GM21737 (cell line): ENCODE results near the gene GOLGA8J.
"Not testable (repeated sequence)": the region's sequence is repeated elsewhere in the genome, so short reads cannot be mapped to it uniquely, and the experiment has no call there.

Experiments
- ATAC-seq: cut with Tn5 transposase; IDR thresholded peaks from one replicate; pipeline ENCODE4 v1.9.1; 2021; ENCODE audit warnings: mild to moderate bottlenecking, moderate library complexity; ENCODE audit not compliant: unreplicated experiment

The GOLGA8J gene

DNA sequence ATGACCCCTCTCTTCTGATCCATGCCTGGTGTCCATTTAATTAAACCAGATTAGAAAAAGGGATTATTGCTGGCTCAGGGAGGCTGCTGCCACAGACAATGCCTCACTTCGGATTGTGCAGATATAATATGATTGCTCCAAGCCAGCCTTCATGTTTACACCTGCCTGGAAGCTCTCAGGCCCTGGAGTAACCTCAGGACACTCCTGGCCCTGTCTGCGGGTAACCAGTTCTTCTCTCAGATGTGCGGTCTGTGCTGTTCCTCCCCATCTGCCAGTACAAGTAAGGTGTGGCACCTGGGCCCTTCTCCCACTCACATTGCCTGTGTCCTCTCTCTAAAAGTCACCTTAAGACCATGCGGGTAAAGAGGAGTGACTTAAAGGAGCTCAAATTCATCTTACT lies 8.8 kb upstream of the GOLGA8J start:
- ATAC-seq: no peak

- not testable (repeated sequence) for ATAC-seq
Measured at GRCh38 chr15:30080816-30081215, 1.9 kb upstream of the GOLGA8J start.

DNA sequence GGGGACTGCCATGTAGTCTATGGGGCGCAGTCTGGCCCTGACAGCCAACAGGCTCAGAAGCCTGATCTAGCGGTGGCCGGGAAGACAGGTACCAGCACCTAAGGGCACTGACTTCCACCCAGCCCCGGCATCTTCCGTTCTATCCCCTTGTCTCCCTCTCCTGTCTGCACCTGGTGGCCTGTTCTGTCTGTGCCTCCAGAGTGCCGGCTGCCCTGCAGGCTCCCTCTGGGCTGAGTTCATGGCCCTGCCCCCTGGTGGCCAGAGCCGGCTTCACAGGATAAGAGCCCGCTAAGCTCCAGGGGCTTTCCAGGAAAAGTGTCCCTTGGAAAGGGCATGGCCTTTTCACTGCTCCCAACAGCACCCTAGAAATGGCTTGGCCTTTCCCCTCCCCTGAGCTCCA lies 15.1 kb downstream of the GOLGA8J start:
- ATAC-seq: not testable (repeated sequence)

- ATAC-seq: not testable (repeated sequence)
Measured at GRCh38 chr15:30102890-30103289, 20.1 kb downstream of the GOLGA8J start.

DNA sequence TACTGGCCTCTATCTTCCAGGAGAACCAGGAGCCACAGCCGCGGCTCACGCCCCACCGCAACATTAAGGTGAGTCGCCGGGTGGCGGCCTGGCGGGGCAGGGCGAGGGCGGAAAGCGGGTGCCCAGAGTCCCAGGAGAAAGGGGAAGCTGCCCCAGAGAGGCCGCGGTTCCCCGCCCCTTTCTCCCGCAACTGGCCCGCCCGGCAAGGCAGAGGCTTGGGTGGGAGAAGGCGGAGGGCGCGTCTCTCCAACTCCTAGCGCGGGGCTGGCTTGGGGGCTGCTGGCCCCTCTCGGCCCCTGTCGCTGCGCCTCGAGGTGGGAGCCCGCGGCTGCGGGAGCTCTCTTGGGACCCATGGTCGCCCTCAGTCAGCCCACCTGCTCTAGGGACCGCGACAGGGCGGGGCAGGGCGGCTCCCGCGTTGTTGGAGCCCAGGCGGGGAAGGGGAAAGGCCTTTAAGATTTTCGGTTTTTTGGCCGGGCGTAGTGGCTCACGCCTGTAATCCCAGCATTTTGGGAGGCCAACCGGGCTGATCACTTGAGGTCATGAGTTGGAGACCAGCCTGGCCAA lies 21.3 kb downstream of the GOLGA8J start:
- ATAC-seq: not testable (repeated sequence)

GRCh38 chr15:30110591-30110990 lies 27.8 kb downstream of the GOLGA8J start:
- ATAC-seq: not testable (repeated sequence)

- ATAC-seq: not testable (repeated sequence)
Measured at GRCh38 chr15:30130066-30130465, 47.3 kb downstream of the GOLGA8J start.

DNA sequence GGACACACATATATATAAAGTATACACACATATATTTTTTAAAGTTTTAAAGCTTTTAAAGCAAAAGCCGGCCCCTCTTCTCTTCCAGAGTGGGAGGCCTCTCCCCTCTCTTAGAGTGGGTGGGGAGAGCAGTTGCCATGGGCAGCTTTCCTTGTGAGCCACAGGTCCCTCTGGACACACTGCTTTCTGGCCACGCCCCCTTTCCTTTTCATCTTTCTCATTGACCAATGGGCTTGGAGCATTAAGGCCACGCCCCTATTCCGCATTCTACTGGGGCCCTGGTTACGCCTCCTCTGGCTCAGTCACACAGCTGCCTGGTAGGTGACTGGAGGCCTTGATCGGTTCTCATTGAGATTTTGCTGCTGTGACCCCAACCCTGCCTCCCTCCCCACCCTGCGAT lies 52.0 kb downstream of the GOLGA8J start, which contains the start of gene GOLGA8T:
TSS of gene GOLGA8T (plus strand) at position 301 of the 400 bp plus-strand sequence. CDS start at position 399, 98 bp downstream.
- ATAC-seq: not testable (repeated sequence)
